ENCODE data around the gene ANAPC7. TPM values are rescaled to one million over a fixed set of nuclear protein-coding genes. Genes with fewer than 3 reads are reported as not detected.
"Not testable (repeated sequence)": the region's sequence is repeated elsewhere in the genome, so short reads cannot be mapped to it uniquely, and the experiment has no call there.

ANAPC7 gene
- total RNA-seq, 2 experiments from 2014 or later: 84.7 to 136 TPM

- Histone ChIP-seq H3K36me3 (ENCODE audit: insufficient read depth, low read length) (no peaks in the 10 kb centered on the region), H3K4me2 (ENCODE audit: low read length) (no peak overlapping the region), H3K9me2 (ENCODE audit: insufficient read depth, low read length) (no peaks in the 10 kb centered on the region), H3K4me1 (ENCODE audit: insufficient read depth, low read length, poor library complexity, severe bottlenecking) (peaks cover 28% of the 10 kb centered on the region), H2AFZ (ENCODE audit: low read length) (peak overlapping the region; percentile 62; the same call in 1 of the 2 replicates), H4K20me1 (ENCODE audit: insufficient read depth, low read length) (no peaks in the 10 kb centered on the region), H3K9me3 (ENCODE audit: low read length) (no peaks in the 10 kb centered on the region), H3K4me3 (ENCODE audit: low read depth, low read length, poor library complexity, severe bottlenecking) (no peak overlapping the region), H3K27ac (ENCODE audit: low read depth, low read length, poor library complexity, severe bottlenecking) (no peak overlapping the region), H3K79me2 (ENCODE audit: insufficient read depth, low read depth, low read length) (no peaks in the 10 kb centered on the region)
- TF ChIP-seq, protein P1, sequence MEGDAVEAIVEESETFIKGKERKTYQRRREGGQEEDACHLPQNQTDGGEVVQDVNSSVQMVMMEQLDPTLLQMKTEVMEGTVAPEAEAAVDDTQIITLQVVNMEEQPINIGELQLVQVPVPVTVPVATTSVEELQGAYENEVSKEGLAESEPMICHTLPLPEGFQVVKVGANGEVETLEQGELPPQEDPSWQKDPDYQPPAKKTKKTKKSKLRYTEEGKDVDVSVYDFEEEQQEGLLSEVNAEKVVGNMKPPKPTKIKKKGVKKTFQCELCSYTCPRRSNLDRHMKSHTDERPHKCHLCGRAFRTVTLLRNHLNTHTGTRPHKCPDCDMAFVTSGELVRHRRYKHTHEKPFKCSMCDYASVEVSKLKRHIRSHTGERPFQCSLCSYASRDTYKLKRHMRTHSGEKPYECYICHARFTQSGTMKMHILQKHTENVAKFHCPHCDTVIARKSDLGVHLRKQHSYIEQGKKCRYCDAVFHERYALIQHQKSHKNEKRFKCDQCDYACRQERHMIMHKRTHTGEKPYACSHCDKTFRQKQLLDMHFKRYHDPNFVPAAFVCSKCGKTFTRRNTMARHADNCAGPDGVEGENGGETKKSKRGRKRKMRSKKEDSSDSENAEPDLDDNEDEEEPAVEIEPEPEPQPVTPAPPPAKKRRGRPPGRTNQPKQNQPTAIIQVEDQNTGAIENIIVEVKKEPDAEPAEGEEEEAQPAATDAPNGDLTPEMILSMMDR (conservative IDR thresholded peaks at IDR 0.05; ENCODE audit: low read length): no peak
- TF ChIP-seq EZH2phosphoT487 (IDR thresholded peaks at IDR 0.05; ENCODE audit: borderline replicate concordance, low read depth, low read length): no peak
- no TSS peak for BruUV-seq (replicated peaks)
- ChIA-PET CTCF (ENCODE audit: unreplicated experiment) (interaction anchor here (0.6 kb wide), 1 partner anchor 51 kb away, joined by 3 read pairs; no protein-coding TSS in a partner anchor), POLR2A (interaction anchor here (0.6 to 1.2 kb wide), 5 partner anchors 9 to 13 kb away, joined by 3 to 5 read pairs (median 4); no protein-coding TSS in a partner anchor)
- no peak for DNase-seq (ENCODE audit: low spot score)
- intact Hi-C loops (cut with micrococcal nuclease; ENCODE audit: unreplicated experiment): no loop called here
Observed at GRCh38 chr12:110421159-110421661, 17.7 kb upstream of the ANAPC7 start.

DNA sequence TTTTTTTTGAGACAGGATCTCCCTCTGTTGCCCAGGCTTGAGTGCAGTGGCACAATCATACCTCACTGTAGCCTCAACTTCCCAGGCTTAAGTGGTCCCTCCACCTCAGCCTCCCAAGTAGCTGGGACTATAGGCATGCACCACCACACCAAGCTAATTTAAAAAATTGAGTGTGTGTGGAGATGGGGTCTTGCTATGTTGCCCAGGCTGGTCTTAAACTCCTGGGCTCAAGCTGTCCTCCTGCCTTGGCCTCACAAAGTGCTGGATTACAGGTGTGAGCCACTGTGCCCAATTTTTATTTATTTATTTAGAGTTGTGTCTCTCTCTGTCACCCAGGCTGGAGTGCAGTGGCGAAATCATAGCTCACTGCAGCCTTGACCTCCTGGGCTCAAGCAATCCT is 17.1 kb upstream of the ANAPC7 start:
- H3K36me3 ChIP-seq (ENCODE audit: insufficient read depth, low read length); intact Hi-C loops (cut with micrococcal nuclease; ENCODE audit: unreplicated experiment); H3K9me2 ChIP-seq (ENCODE audit: insufficient read depth, low read length); H3K4me2 ChIP-seq (ENCODE audit: low read length); H3K27ac ChIP-seq (ENCODE audit: low read depth, low read length, poor library complexity, severe bottlenecking); H3K9me3 ChIP-seq (ENCODE audit: low read length); BruUV-seq (replicated peaks); DNase-seq (ENCODE audit: low spot score); H3K4me3 ChIP-seq (ENCODE audit: low read depth, low read length, poor library complexity, severe bottlenecking); H3K79me2 ChIP-seq (ENCODE audit: insufficient read depth, low read depth, low read length); H4K20me1 ChIP-seq (ENCODE audit: insufficient read depth, low read length): not testable (repeated sequence)
- peak overlapping the region; percentile 62; the same call in 1 of the 2 replicates for H2AFZ ChIP-seq (ENCODE audit: low read length)
- ChIA-PET POLR2A (interaction anchor here (0.6 to 1.2 kb wide), 4 partner anchors 10 to 405 kb away, joined by 3 to 5 read pairs (median 4); no protein-coding TSS in a partner anchor), CTCF (ENCODE audit: unreplicated experiment) (interaction anchor here (0.6 kb wide), 1 partner anchor 50 kb away, joined by 3 read pairs; no protein-coding TSS in a partner anchor)
- peaks cover 28% of the 10 kb centered on the region for H3K4me1 ChIP-seq (ENCODE audit: insufficient read depth, low read length, poor library complexity, severe bottlenecking)

DNA sequence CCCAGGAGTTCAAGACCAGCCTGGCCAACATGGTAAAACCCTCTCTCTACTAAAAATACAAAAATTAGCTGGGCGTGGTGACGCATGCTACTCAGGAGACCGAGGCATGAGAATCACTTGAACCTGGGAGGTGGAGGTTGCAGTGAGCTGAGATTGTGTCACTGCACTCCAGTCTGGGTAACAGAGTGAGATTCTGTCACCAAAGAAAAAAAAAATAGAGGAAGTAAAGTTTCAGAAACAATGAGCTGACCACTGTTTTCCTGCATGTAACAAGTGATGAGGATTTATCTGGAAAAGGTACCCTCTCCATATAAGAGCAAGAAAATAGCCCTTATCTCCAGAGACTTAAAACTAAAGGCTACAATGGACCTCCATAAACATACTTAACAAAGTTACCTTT is 13.6 kb upstream of the ANAPC7 start:
- intact Hi-C loops (cut with micrococcal nuclease; ENCODE audit: unreplicated experiment); H3K9me3 ChIP-seq (ENCODE audit: low read length); CTCF ChIA-PET (ENCODE audit: unreplicated experiment); H3K36me3 ChIP-seq (ENCODE audit: insufficient read depth, low read length); H3K79me2 ChIP-seq (ENCODE audit: insufficient read depth, low read depth, low read length); H3K9me2 ChIP-seq (ENCODE audit: insufficient read depth, low read length); H4K20me1 ChIP-seq (ENCODE audit: insufficient read depth, low read length); BruUV-seq (replicated peaks): not testable (repeated sequence)
- DNase-seq (ENCODE audit: low spot score): peak; percentile 56
- POLR2A ChIA-PET: interaction anchor here (0.6 to 1.5 kb wide), 10 partner anchors 9 to 648 kb away, joined by 3 to 4 read pairs (median 3); no protein-coding TSS in a partner anchor
- Histone ChIP-seq H3K4me2 (ENCODE audit: low read length) (peak overlapping the region; percentile 73), H2AFZ (ENCODE audit: low read length) (peak overlapping the region; percentile 89), H3K4me1 (ENCODE audit: insufficient read depth, low read length, poor library complexity, severe bottlenecking) (peaks cover 25% of the 10 kb centered on the region), H3K4me3 (ENCODE audit: low read depth, low read length, poor library complexity, severe bottlenecking) (peak overlapping the region; percentile 52), H3K27ac (ENCODE audit: low read depth, low read length, poor library complexity, severe bottlenecking) (peak overlapping the region; percentile 83)

- BruUV-seq (replicated peaks); DNase-seq (ENCODE audit: low spot score); H3K4me2 ChIP-seq (ENCODE audit: low read length); H3K36me3 ChIP-seq (ENCODE audit: insufficient read depth, low read length); H4K20me1 ChIP-seq (ENCODE audit: insufficient read depth, low read length); intact Hi-C loops (cut with micrococcal nuclease; ENCODE audit: unreplicated experiment); CTCF ChIA-PET (ENCODE audit: unreplicated experiment); H3K4me1 ChIP-seq (ENCODE audit: insufficient read depth, low read length, poor library complexity, severe bottlenecking); H3K27ac ChIP-seq (ENCODE audit: low read depth, low read length, poor library complexity, severe bottlenecking); H3K4me3 ChIP-seq (ENCODE audit: low read depth, low read length, poor library complexity, severe bottlenecking); H3K79me2 ChIP-seq (ENCODE audit: insufficient read depth, low read depth, low read length); H3K9me2 ChIP-seq (ENCODE audit: insufficient read depth, low read length); H3K9me3 ChIP-seq (ENCODE audit: low read length); H2AFZ ChIP-seq (ENCODE audit: low read length): not testable (repeated sequence)
- POLR2A ChIA-PET: interaction anchor here (0.6 kb wide), 1 partner anchor 177 kb away, joined by 3 read pairs; no protein-coding TSS in a partner anchor
Observed at GRCh38 chr12:110410086-110410485, 6.6 kb upstream of the ANAPC7 start.

GRCh38 chr12:110405126-110405662 is 1.7 kb upstream of the ANAPC7 start:
- H4K20me1 ChIP-seq (ENCODE audit: insufficient read depth, low read length); DNase-seq (ENCODE audit: low spot score); CTCF ChIA-PET (ENCODE audit: unreplicated experiment): not testable (repeated sequence)

More at GRCh38 chr12:110405126-110405662, 1.7 kb upstream of the ANAPC7 start:
- H3K9me3 ChIP-seq (ENCODE audit: low read length); H3K9me2 ChIP-seq (ENCODE audit: insufficient read depth, low read length); intact Hi-C loops (cut with micrococcal nuclease; ENCODE audit: unreplicated experiment); H3K4me2 ChIP-seq (ENCODE audit: low read length); H3K4me3 ChIP-seq (ENCODE audit: low read depth, low read length, poor library complexity, severe bottlenecking); BruUV-seq (replicated peaks); H3K27ac ChIP-seq (ENCODE audit: low read depth, low read length, poor library complexity, severe bottlenecking): not testable (repeated sequence)
- Histone ChIP-seq H3K36me3 (ENCODE audit: insufficient read depth, low read length) (peaks cover 22% of the 10 kb centered on the region), H3K79me2 (ENCODE audit: insufficient read depth, low read depth, low read length) (peaks cover 34% of the 10 kb centered on the region), H2AFZ (ENCODE audit: low read length) (peak overlapping the region; percentile 99; the same call in 1 of the 2 replicates), H3K4me1 (ENCODE audit: insufficient read depth, low read length, poor library complexity, severe bottlenecking) (peaks cover 29% of the 10 kb centered on the region)
- POLR2A ChIA-PET: interaction anchor here (0.6 to 1.2 kb wide), 6 partner anchors 12 to 316 kb away, joined by 3 to 6 read pairs (median 4); no protein-coding TSS in a partner anchor

Measured in OCI-LY7 (cell line).